ENCODE results near the gene HSD17B3.
"Not testable (repeated sequence)": the region's sequence is repeated elsewhere in the genome, so short reads cannot be mapped to it uniquely, and the experiment has no call there.

The HSD17B3 gene

DNA sequence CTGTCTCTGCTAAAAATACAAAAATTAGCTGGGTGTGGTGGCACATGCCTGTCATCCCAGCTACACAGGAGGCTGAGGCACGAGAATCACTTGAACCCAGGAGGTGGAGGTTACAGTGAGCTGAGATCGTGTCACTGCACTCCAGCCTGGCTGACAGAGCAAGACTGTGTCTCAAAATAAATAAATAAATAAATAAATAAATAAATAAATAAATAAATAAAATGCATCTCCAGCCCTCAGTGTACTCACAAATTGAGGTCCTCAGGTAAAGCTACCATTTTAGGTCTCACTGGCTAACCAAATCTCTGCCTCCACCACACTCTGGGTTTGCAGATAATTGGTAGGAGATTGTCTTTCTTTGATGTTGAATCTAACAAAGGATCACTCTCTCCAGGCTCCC is 112.4 kb downstream of the HSD17B3 start:
- not testable (repeated sequence) for DNase-seq

DNA sequence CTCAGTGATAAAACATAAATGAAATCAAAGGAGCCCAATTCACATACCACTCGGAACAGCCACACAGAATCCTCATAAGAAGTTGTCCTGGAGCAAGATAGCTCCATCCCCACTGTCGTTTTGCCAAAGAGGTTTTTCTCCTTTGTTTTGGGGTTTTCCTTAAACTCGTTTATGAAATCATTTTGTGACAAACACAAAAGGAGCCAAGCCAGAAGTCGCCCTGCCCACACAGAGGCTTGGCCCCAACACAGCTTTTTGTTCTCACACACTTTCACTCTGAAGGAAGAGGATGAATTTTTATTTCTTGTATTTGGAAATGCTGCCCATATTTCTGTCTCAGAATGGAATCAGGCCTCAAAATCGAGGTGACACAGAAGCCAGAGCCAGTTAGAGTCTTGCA is 113.4 kb downstream of the HSD17B3 start:
- DNase-seq: no peak

DNA sequence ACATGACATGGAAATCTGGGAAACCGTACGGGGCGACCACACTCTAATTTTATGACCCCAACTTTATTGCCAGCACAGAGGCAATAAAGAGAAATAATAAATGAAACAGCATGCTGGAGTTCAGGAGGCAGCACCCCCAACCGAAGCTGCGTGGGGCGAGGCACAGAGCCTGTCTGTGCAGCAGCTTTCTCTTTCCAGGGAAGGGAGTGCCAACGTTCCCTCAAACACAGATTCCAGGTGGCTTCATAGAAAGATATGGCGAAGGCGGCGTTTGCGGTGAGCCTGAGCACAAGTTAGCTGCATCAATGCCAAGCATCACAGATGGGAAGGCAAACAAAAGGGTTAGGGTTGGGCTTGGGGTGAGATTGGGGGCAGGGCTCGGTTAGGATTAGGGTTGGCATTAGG is 114.8 kb downstream of the HSD17B3 start:
- DNase-seq: no peak

DNA sequence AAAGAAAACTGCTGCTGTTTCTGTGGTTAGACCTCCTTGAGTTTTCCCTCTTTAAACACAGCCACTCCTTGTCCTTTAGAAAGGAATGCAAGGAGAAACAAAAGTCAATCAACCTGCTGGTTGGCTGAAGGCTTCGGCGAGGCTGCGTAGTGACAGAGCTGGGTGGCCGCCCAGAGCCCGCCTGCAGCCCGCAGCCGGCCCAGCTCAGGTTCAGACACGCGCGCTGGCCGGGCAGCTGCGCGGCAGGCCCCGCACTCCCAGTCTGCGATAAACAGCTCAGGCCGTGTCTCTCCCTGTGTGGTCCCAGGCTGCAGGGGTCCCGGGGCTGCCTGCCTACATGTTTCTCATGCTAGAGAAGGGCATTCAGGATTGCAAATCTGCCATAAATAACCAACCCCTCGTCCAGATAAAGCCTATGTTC is 115.4 kb downstream of the HSD17B3 start:
- no peak for DNase-seq

DNA sequence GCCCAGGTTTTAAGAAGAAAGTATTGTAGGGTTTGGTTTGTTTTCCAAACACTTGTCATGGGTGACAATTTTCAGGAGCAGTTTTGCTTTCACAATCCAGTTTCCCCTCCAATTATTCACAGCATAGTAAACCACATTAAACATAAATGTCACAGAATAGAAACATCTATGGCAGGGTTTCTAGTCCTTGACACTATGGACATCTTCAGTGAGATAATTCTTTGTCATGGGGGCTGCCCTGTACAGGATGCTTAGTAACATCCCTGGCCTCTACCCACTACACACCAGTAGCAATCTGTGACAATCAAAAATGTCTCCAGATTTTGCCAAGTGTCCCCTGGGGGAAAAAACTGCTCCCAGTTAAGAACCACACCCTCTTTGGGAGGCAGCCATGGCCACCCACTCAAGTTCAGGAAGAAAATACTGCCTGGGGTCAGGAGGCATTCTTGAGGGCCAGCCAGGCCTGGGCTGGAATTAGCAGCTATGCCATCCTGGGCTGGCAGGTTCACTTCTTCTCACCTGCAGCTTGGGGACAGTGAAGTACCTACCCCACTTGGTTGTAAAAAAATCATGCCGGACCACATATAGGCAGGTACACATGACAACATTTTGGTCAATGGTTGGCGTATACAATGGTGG is 116.3 kb downstream of the HSD17B3 start:
- DNase-seq: no peak
